ENCODE results near the gene DENND2A.
"Not testable (repeated sequence)": the region's sequence is repeated elsewhere in the genome, so short reads cannot be mapped to it uniquely, and the experiment has no call there.

DNA sequence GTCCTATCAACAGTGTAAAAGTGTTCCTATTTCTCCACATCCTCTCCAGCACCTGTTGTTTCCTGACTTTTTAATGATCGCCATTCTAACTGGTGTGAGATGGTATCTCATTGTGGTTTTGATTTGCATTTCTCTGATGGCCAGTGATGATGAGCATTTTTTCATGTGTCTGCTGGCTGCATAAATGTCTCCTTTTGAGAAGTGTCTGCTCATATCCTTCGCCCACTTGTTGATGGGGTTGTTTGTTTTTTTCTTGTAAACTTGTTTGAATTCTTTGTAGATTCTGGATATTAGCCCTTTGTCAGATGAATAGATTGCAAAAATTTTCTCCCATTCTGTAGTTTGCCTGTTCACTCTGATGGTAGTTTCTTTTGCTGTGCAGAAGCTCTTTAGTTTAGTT is 22.3 kb upstream of the DENND2A start:
- TF ChIP-seq, protein P1, sequence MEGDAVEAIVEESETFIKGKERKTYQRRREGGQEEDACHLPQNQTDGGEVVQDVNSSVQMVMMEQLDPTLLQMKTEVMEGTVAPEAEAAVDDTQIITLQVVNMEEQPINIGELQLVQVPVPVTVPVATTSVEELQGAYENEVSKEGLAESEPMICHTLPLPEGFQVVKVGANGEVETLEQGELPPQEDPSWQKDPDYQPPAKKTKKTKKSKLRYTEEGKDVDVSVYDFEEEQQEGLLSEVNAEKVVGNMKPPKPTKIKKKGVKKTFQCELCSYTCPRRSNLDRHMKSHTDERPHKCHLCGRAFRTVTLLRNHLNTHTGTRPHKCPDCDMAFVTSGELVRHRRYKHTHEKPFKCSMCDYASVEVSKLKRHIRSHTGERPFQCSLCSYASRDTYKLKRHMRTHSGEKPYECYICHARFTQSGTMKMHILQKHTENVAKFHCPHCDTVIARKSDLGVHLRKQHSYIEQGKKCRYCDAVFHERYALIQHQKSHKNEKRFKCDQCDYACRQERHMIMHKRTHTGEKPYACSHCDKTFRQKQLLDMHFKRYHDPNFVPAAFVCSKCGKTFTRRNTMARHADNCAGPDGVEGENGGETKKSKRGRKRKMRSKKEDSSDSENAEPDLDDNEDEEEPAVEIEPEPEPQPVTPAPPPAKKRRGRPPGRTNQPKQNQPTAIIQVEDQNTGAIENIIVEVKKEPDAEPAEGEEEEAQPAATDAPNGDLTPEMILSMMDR (IDR thresholded peaks at IDR 0.05), result not testable (repeated sequence)
- not testable (repeated sequence) for TF ChIP-seq HEYL (CRISPR knock-in tag; IDR thresholded peaks at IDR 0.05); HOXA7 (CRISPR knock-in tag; IDR thresholded peaks at IDR 0.05); BHLHE40 (IDR thresholded peaks at IDR 0.05; ENCODE audit: low read depth, low read length); SREBF2 (IDR thresholded peaks at IDR 0.05); POLR2A (IDR thresholded peaks at IDR 0.05; ENCODE audit: low read length); CHD2 (IDR thresholded peaks at IDR 0.05; ENCODE audit: low read length, partially characterized antibody); ZFP36 (IDR thresholded peaks at IDR 0.05; ENCODE audit: borderline replicate concordance, partially characterized antibody)

Measured in A549 (cell line).